NCI-H1092 (cell line): Measurements from ENCODE around the gene MALRD1.
"Not testable (repeated sequence)": the region's sequence is repeated elsewhere in the genome, so short reads cannot be mapped to it uniquely, and the experiment has no call there.

ENCODE experiments used
- DNase-seq: peaks from one replicate; lab custom pipeline; 2025; lab: John Stamatoyannopoulos, UW

Gene MALRD1

DNA sequence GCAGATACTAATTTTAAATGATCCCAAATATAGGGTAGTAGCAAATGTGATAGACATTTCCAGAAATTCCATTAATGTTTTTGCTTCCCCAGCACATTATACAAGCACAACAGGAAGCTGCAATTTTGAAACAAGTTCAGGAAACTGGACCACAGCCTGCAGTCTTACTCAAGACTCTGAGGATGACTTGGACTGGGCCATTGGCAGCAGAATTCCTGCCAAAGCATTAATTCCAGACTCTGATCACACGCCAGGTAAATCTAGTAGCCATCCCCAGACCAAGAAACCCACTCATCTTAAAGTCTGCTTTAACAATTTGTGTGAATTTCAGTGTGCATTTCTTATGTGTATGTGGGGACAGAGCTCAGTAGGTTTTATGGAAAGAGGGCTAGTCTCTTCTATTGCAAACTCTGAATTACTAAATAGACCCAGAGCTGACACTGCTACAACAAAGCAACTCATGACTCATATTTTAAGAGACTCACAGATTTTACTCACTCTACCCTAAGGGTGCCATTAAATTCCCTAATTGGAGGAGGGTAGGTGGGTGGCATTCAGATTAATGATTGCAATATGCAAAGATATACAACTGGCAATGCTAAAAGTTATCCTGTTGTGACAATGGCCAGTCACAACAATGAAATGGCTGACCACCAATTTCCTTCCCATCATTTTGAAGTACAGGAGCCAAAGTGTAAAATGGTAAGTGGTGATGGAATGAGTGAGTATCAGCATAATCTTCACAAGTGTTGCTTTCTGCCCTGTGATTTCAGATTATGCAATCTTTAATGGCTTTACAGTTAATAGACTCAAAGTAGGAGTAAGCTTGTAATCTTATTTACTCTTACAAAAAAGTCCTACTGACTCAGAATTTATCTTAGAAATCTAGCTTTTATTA, 450.0 kb downstream of the MALRD1 start:
- DNase-seq: no peak

- DNase-seq: no peak
These were observed 450.7 kb downstream of the MALRD1 start for GRCh38 chr10:19499291-19499770.

DNA sequence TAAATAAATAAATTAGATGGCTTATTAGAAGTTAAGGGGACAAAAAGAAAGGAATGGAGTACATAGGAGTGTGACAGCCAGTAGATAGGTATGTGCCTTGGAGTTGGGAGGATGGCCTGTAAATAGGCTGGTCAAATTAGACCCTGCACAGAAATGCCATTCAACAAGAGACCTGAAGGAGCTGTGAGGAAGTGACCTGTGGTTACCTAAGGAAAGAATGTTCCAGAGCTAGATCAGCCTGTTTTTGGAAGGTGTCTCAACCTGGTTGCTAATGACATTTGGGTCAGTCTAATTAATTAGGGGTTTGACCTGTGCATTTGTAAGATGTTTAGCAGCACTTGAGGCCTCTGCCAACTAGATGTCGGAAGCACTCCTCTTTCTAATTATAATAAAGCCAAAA, 452.4 kb downstream of the MALRD1 start:
- no peak for DNase-seq

GRCh38 chr10:19505320-19506312, 457.0 kb downstream of the MALRD1 start:
- DNase-seq: no peak

- not testable (repeated sequence) for DNase-seq
These were observed 461.6 kb downstream of the MALRD1 start for GRCh38 chr10:19510005-19510732.

GRCh38 chr10:19518109-19518508, 469.5 kb downstream of the MALRD1 start:
- no peak for DNase-seq

GRCh38 chr10:19518632-19519031, 470.0 kb downstream of the MALRD1 start:
- no peak for DNase-seq

DNA sequence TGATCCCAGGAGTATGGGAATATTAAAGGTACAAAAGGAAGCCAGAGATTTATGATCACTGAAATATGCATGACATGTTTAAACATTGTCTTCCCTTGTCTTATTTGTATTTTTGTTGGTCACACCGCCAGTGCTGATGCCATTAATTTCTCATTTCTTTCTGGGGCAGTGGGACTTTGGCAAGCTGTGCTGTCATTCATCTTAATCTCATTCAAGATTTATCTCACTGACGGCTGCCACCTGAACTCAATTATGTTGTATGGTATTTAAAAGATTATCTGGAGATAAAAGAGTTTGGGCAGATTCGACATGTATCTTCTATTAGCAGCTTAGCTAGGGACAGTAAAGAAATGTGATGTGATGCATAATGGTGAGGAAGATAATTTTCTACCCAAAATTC, 482.7 kb downstream of the MALRD1 start:
- no peak for DNase-seq

DNA sequence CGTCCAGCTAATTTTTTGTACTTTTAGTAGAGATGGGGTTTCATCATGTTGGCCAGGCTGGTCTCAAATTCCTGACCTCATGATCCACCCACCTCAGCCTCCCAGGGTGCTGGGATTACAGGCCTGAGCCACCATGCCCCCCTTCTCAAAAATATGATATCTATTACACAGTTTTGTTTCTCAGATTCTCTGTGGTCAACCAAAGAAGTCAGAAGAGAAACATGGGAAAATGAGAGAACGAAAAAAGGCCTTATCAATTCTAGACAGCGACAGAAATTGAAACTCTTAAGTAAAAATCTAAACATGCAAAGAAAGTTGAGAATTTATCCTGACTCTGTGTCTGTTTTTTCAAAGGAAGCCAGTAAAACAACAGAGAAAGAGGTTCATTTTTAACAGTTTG, 483.8 kb downstream of the MALRD1 start:
- DNase-seq: no peak

DNA sequence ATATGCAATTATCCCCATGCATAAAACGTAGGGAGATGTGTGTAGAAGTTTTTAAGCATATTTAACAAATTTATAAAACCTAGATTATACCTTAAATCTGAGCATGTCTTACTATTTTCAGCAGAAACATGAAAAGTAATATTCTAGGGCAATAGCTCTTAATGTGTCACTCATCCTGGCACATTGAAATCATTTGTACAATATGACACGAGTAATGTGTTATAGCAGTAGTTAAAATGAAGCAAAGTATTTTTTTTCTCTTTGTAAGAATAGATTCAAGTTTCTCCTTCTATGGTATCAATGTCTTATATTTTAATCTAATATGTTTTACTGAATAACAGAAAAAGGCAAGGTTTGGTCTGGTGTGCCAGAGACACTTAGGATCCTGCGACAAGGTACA, 492.7 kb downstream of the MALRD1 start:
- no peak for DNase-seq

- DNase-seq: no peak
These were observed 497.6 kb downstream of the MALRD1 start for GRCh38 chr10:19546224-19546623.

DNA sequence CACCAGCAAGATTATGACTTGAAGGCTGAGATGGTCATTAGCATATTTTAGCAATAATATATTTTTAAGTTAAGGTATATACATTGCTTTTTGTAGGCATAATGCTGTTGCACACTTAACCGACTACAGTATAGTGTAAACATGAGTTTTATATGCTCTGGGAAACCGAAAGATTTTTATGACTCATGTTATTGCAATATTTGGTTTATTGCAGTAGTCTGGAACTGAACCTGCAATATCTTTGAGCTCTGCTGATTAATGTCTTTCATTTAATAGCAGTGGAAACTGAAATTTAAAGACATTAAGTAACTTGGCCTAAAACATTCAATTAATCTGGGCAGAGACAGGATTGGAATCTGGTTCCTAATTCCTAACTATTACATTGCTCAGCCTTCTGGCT, 500.9 kb downstream of the MALRD1 start:
- DNase-seq: no peak

GRCh38 chr10:19556666-19557065, 508.1 kb downstream of the MALRD1 start:
- no peak for DNase-seq

GRCh38 chr10:19561181-19561580, 512.6 kb downstream of the MALRD1 start:
- no peak for DNase-seq

DNA sequence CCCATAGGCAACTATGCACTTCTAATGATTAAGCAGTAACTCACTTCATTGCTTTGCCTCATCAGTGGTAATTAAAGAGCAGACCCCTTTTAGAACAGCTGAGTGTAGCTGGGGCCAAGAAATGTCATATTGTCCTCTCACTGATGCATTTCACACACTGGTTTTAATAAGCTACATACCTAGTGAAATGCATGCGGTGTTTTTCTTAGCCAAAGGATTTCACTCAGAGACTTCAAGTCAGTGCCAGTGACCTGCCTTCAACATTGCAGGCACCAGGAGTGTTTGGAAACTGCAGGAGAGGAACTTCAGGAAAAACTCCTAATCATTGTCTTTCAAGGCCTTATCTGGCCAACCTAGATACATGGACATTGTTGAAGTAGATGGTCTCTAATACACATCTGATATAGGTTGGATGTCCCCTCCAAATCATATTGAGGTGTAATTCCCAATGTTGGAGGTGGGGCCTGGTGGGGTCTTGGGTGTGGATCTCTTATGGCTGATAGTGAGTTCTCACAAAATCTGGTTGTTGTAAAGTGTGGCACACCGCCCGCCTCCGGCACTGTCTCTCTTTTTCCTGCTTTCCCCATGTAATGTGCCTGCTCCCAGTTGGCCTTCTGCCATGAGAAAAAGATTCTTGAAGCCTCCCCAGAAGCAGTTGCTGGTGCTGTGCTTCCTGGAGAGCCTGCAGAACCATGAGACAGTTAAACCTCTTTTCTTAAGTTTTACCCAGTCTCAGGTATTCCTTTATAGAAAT, 515.0 kb downstream of the MALRD1 start:
- no peak for DNase-seq

- DNase-seq: no peak
These were observed 521.5 kb downstream of the MALRD1 start for GRCh38 chr10:19570120-19570519.

GRCh38 chr10:19570991-19571390, 522.4 kb downstream of the MALRD1 start:
- no peak for DNase-seq

GRCh38 chr10:19572056-19572455, 523.5 kb downstream of the MALRD1 start:
- no peak for DNase-seq

GRCh38 chr10:19576576-19576975, 528.0 kb downstream of the MALRD1 start:
- DNase-seq: no peak

GRCh38 chr10:19577381-19577780, 528.8 kb downstream of the MALRD1 start:
- DNase-seq: no peak

GRCh38 chr10:19577807-19578206, 529.2 kb downstream of the MALRD1 start:
- DNase-seq: no peak
